GM12875 (cell line): ENCODE data around the gene PAK2.
"Not testable (repeated sequence)": the region's sequence is repeated elsewhere in the genome, so short reads cannot be mapped to it uniquely, and the experiment has no call there.

ENCODE experiments used
- H3K4me3 ChIP-seq: one replicate; pipeline ENCODE4 v1.5.1; 2011; ENCODE audit warnings: low read depth, low read length, control low read depth
- CTCF ChIP-seq: IDR thresholded peaks from 2 replicates; pipeline ENCODE4 v1.5.1; 2011; ENCODE audit warnings: low read depth, mild to moderate bottlenecking, control low read depth, inconsistent platforms, low read length, moderate library complexity, borderline replicate concordance; ENCODE audit not compliant: insufficient read depth

Gene PAK2

DNA sequence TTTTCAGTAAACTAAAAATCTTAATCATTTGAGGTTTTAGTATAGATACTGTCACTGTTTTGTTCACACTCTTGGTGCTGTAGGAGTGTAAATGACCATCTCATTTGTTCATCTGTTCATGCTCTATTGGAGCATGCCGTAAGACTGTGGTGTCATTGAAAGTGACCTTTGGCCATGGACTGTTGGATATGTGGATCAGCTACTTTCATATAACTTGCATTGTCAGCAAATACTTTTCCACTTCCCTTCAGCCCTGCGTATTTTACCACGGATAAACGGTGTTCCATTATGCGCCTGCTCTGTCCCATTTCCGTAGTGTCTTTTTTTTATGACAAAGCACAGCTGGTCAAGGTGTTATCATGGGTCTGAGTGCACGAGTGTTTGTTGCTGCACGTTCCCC lies 95.4 kb downstream of the PAK2 start:
- no peak overlapping the region for H3K4me3 ChIP-seq
- no peak for TF ChIP-seq CTCF

DNA sequence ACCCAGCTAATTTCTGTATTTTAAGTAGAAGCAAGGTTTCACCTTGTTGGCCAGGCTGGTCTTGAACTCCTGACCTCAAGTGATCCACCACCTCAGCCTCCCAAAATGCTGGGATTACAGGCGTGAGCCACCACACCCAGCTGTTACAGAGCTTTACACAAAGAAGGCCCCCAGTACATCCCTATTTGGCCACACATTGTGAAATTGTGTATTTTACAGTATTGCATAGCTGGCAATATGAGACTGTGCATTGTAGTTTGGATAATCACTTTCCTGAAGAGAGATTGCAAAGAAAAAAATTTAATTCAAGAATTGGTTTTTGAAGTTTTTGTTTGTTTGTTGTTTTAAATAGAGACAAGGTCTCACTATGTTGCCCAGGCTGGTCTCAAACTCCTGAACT lies 97.0 kb downstream of the PAK2 start:
- H3K4me3 ChIP-seq: not testable (repeated sequence)

DNA sequence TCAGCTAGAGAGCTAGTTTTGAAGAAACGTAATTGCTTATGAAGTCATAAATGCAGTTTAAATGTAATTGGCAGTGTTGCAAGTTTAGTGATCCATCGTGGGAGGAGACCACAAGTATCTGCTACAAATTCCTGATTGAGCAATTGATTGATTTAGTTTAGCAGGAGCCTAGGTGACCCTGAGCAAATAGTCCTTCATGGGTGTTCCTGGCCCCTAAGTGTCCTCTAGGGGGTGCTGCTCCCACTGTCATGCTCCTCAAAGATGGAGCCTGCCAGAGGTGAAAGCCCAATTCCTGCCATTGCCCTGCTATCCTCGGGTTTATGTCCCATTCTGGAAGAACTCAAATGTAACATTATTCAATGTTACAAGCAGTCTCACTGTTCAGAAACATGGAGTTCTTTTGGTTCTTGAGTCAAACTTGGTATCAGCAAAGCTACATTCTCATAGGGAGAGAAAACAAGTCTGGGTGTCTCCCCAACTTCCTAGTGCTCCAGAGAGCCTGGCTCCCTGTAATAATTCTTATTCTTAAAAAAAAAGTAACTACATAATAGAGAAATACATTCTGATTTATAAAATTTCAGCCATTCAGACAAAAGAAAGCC lies 98.3 kb downstream of the PAK2 start:
- H3K4me3 ChIP-seq: no peak overlapping the region
- peak; percentile 84 for TF ChIP-seq CTCF

- not testable (repeated sequence) for H3K4me3 ChIP-seq
Measured at GRCh38 chr3:196839351-196839750, 99.7 kb downstream of the PAK2 start.

- no peak for TF ChIP-seq CTCF
- H3K4me3 ChIP-seq: no peak overlapping the region
Measured at GRCh38 chr3:196842567-196843434, 103.1 kb downstream of the PAK2 start.

DNA sequence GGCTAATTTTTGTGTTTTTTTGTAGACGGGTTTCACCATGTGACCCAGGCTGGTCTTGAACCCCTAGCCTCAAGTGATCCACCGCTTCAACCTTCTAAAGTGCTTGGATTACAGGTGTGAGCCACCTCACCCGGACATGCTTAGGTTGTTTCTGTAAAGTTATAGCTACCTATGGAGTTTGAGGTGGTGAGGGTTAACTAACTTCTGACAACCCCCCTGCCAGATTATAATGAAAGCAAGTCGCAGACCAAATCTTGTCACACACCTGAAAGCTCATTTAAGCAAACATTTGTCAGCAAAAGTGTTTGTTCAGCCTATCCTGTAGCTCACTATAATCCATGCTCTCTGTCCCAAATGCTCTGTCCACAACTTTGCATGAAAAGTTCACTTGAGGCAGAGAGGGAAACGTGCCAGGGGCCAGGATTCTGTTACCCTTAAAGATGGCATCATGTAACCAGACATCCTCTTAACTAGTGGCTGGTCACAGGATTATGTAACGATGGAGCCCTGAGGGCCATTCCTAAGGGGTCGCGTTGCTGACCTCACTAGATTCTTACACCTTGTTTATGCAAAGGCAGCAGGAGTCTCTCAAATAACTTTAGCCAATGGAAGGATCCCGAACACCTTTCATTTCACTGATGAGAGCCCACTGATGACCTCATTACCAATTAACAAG lies 103.9 kb downstream of the PAK2 start:
- TF ChIP-seq CTCF: no peak
- H3K4me3 ChIP-seq: no peak overlapping the region

GRCh38 chr3:196844235-196845219 lies 104.9 kb downstream of the PAK2 start:
- not testable (repeated sequence) for H3K4me3 ChIP-seq

DNA sequence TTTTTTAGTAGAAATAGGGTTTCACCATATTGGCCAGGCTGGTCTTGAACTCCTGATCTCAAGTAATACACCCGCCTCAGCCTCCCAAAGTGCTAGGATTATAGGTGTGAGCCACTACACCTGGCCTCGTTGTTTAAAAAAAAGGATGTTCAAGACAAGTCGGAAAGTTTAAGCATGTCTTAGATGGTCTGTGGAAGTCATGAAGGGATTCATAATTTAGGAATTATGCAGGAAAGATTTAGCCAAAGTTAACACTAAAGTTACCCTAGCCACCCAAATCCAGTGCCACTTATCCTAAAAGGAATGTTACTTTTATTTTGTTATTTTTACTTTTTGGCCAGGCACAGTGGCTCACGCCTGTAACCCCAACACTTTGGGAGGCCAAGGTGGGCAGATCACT lies 108.7 kb downstream of the PAK2 start:
- H3K4me3 ChIP-seq: not testable (repeated sequence)
